Measurements from ENCODE around the gene OAF.

Gene OAF

GRCh38 chr11:120254788-120255518 is 44.1 kb downstream of the OAF start:
- Histone ChIP-seq H3K27me3 (ENCODE audit: low read depth, low read length) (peaks cover 17% of the 10 kb centered on the region), H3K27ac (ENCODE audit: low read length) (no peak overlapping the region), H3K36me3 (ENCODE audit: control insufficient read depth in 1 of 2, insufficient read depth in 2 of 2, low read length in 2 of 2) (no peaks in the 10 kb centered on the region), H3K9me3 (ENCODE audit: control insufficient read depth in 1 of 2, low read length in 2 of 2) (no peaks in the 10 kb centered on the region), H3K4me3 (ENCODE audit: low read depth in 1 of 2, low read length in 2 of 2) (no peak overlapping the region), H3K4me1 (ENCODE audit: control insufficient read depth in 1 of 2, insufficient read depth in 2 of 2, low read length in 2 of 2) (no peaks in the 10 kb centered on the region)

GRCh38 chr11:120255519-120255866 is 44.7 kb downstream of the OAF start:
- peaks cover 17% of the 10 kb centered on the region for H3K27me3 ChIP-seq (ENCODE audit: low read depth, low read length)
- no peak overlapping the region for H3K27ac ChIP-seq (ENCODE audit: low read length)
- H3K9me3 ChIP-seq (ENCODE audit: control insufficient read depth in 1 of 2, low read length in 2 of 2), result no peaks in the 10 kb centered on the region
- H3K4me1 ChIP-seq (ENCODE audit: control insufficient read depth in 1 of 2, insufficient read depth in 2 of 2, low read length in 2 of 2), result no peaks in the 10 kb centered on the region
- H3K36me3 ChIP-seq (ENCODE audit: control insufficient read depth in 1 of 2, insufficient read depth in 2 of 2, low read length in 2 of 2), result no peaks in the 10 kb centered on the region
- no peak overlapping the region for H3K4me3 ChIP-seq (ENCODE audit: low read depth in 1 of 2, low read length in 2 of 2)

GRCh38 chr11:120256178-120256577 is 45.3 kb downstream of the OAF start:
- Histone ChIP-seq H3K36me3 (ENCODE audit: control insufficient read depth in 1 of 2, insufficient read depth in 2 of 2, low read length in 2 of 2) (no peaks in the 10 kb centered on the region), H3K9me3 (ENCODE audit: control insufficient read depth in 1 of 2, low read length in 2 of 2) (no peaks in the 10 kb centered on the region), H3K27ac (ENCODE audit: low read length) (no peak overlapping the region), H3K4me3 (ENCODE audit: low read depth in 1 of 2, low read length in 2 of 2) (no peak overlapping the region), H3K27me3 (ENCODE audit: low read depth, low read length) (peaks cover 17% of the 10 kb centered on the region), H3K4me1 (ENCODE audit: control insufficient read depth in 1 of 2, insufficient read depth in 2 of 2, low read length in 2 of 2) (no peaks in the 10 kb centered on the region)

GRCh38 chr11:120256779-120257178 is 45.9 kb downstream of the OAF start:
- Histone ChIP-seq H3K9me3 (ENCODE audit: control insufficient read depth in 1 of 2, low read length in 2 of 2) (no peaks in the 10 kb centered on the region), H3K4me1 (ENCODE audit: control insufficient read depth in 1 of 2, insufficient read depth in 2 of 2, low read length in 2 of 2) (no peaks in the 10 kb centered on the region), H3K36me3 (ENCODE audit: control insufficient read depth in 1 of 2, insufficient read depth in 2 of 2, low read length in 2 of 2) (no peaks in the 10 kb centered on the region), H3K27ac (ENCODE audit: low read length) (no peak overlapping the region), H3K4me3 (ENCODE audit: low read depth in 1 of 2, low read length in 2 of 2) (no peak overlapping the region), H3K27me3 (ENCODE audit: low read depth, low read length) (peaks cover 17% of the 10 kb centered on the region)

GRCh38 chr11:120257346-120257745 is 46.5 kb downstream of the OAF start:
- H3K27me3 ChIP-seq (ENCODE audit: low read depth, low read length), result peaks cover 16% of the 10 kb centered on the region
- no peaks in the 10 kb centered on the region for H3K4me1 ChIP-seq (ENCODE audit: control insufficient read depth in 1 of 2, insufficient read depth in 2 of 2, low read length in 2 of 2)
- no peaks in the 10 kb centered on the region for H3K9me3 ChIP-seq (ENCODE audit: control insufficient read depth in 1 of 2, low read length in 2 of 2)
- no peak overlapping the region for H3K27ac ChIP-seq (ENCODE audit: low read length)
- H3K4me3 ChIP-seq (ENCODE audit: low read depth in 1 of 2, low read length in 2 of 2), result no peak overlapping the region
- H3K36me3 ChIP-seq (ENCODE audit: control insufficient read depth in 1 of 2, insufficient read depth in 2 of 2, low read length in 2 of 2), result no peaks in the 10 kb centered on the region

- Histone ChIP-seq H3K27me3 (ENCODE audit: low read depth, low read length) (peaks cover 10% of the 10 kb centered on the region), H3K9me3 (ENCODE audit: control insufficient read depth in 1 of 2, low read length in 2 of 2) (no peaks in the 10 kb centered on the region), H3K4me1 (ENCODE audit: control insufficient read depth in 1 of 2, insufficient read depth in 2 of 2, low read length in 2 of 2) (no peaks in the 10 kb centered on the region), H3K4me3 (ENCODE audit: low read depth in 1 of 2, low read length in 2 of 2) (no peak overlapping the region), H3K36me3 (ENCODE audit: control insufficient read depth in 1 of 2, insufficient read depth in 2 of 2, low read length in 2 of 2) (no peaks in the 10 kb centered on the region), H3K27ac (ENCODE audit: low read length) (no peak overlapping the region)
These were observed 47.8 kb downstream of the OAF start for GRCh38 chr11:120258661-120259060.

- Histone ChIP-seq H3K4me3 (ENCODE audit: low read depth in 1 of 2, low read length in 2 of 2) (no peak overlapping the region), H3K4me1 (ENCODE audit: control insufficient read depth in 1 of 2, insufficient read depth in 2 of 2, low read length in 2 of 2) (no peaks in the 10 kb centered on the region), H3K36me3 (ENCODE audit: control insufficient read depth in 1 of 2, insufficient read depth in 2 of 2, low read length in 2 of 2) (no peaks in the 10 kb centered on the region), H3K27ac (ENCODE audit: low read length) (no peak overlapping the region), H3K9me3 (ENCODE audit: control insufficient read depth in 1 of 2, low read length in 2 of 2) (no peaks in the 10 kb centered on the region), H3K27me3 (ENCODE audit: low read depth, low read length) (peaks cover 10% of the 10 kb centered on the region)
These were observed 48.4 kb downstream of the OAF start for GRCh38 chr11:120259241-120259640.

- Histone ChIP-seq H3K4me3 (ENCODE audit: low read depth in 1 of 2, low read length in 2 of 2) (no peak overlapping the region), H3K27ac (ENCODE audit: low read length) (no peak overlapping the region), H3K4me1 (ENCODE audit: control insufficient read depth in 1 of 2, insufficient read depth in 2 of 2, low read length in 2 of 2) (no peaks in the 10 kb centered on the region), H3K9me3 (ENCODE audit: control insufficient read depth in 1 of 2, low read length in 2 of 2) (no peaks in the 10 kb centered on the region), H3K36me3 (ENCODE audit: control insufficient read depth in 1 of 2, insufficient read depth in 2 of 2, low read length in 2 of 2) (no peaks in the 10 kb centered on the region), H3K27me3 (ENCODE audit: low read depth, low read length) (peaks cover 11% of the 10 kb centered on the region)
These were observed 49.2 kb downstream of the OAF start for GRCh38 chr11:120259988-120260565.

GRCh38 chr11:120260616-120261015 is 49.8 kb downstream of the OAF start:
- no peaks in the 10 kb centered on the region for H3K9me3 ChIP-seq (ENCODE audit: control insufficient read depth in 1 of 2, low read length in 2 of 2)
- no peaks in the 10 kb centered on the region for H3K36me3 ChIP-seq (ENCODE audit: control insufficient read depth in 1 of 2, insufficient read depth in 2 of 2, low read length in 2 of 2)
- peaks cover 15% of the 10 kb centered on the region for H3K27me3 ChIP-seq (ENCODE audit: low read depth, low read length)
- H3K27ac ChIP-seq (ENCODE audit: low read length), result no peak overlapping the region
- no peak overlapping the region for H3K4me3 ChIP-seq (ENCODE audit: low read depth in 1 of 2, low read length in 2 of 2)
- H3K4me1 ChIP-seq (ENCODE audit: control insufficient read depth in 1 of 2, insufficient read depth in 2 of 2, low read length in 2 of 2), result no peaks in the 10 kb centered on the region

GRCh38 chr11:120261321-120261720 is 50.5 kb downstream of the OAF start:
- H3K9me3 ChIP-seq (ENCODE audit: control insufficient read depth in 1 of 2, low read length in 2 of 2), result no peaks in the 10 kb centered on the region
- no peak overlapping the region for H3K4me3 ChIP-seq (ENCODE audit: low read depth in 1 of 2, low read length in 2 of 2)
- H3K27me3 ChIP-seq (ENCODE audit: low read depth, low read length), result peaks cover 15% of the 10 kb centered on the region
- H3K36me3 ChIP-seq (ENCODE audit: control insufficient read depth in 1 of 2, insufficient read depth in 2 of 2, low read length in 2 of 2), result no peaks in the 10 kb centered on the region
- H3K4me1 ChIP-seq (ENCODE audit: control insufficient read depth in 1 of 2, insufficient read depth in 2 of 2, low read length in 2 of 2), result no peaks in the 10 kb centered on the region
- no peak overlapping the region for H3K27ac ChIP-seq (ENCODE audit: low read length)

GRCh38 chr11:120261931-120262330 is 51.1 kb downstream of the OAF start:
- Histone ChIP-seq H3K4me1 (ENCODE audit: control insufficient read depth in 1 of 2, insufficient read depth in 2 of 2, low read length in 2 of 2) (no peaks in the 10 kb centered on the region), H3K27me3 (ENCODE audit: low read depth, low read length) (peaks cover 11% of the 10 kb centered on the region), H3K4me3 (ENCODE audit: low read depth in 1 of 2, low read length in 2 of 2) (no peak overlapping the region), H3K27ac (ENCODE audit: low read length) (no peak overlapping the region), H3K36me3 (ENCODE audit: control insufficient read depth in 1 of 2, insufficient read depth in 2 of 2, low read length in 2 of 2) (no peaks in the 10 kb centered on the region), H3K9me3 (ENCODE audit: control insufficient read depth in 1 of 2, low read length in 2 of 2) (no peaks in the 10 kb centered on the region)

GRCh38 chr11:120267319-120267718 is 56.5 kb downstream of the OAF start:
- Histone ChIP-seq H3K4me3 (ENCODE audit: low read depth in 1 of 2, low read length in 2 of 2) (no peak overlapping the region), H3K27me3 (ENCODE audit: low read depth, low read length) (peaks cover 5% of the 10 kb centered on the region), H3K27ac (ENCODE audit: low read length) (no peak overlapping the region), H3K9me3 (ENCODE audit: control insufficient read depth in 1 of 2, low read length in 2 of 2) (no peaks in the 10 kb centered on the region), H3K4me1 (ENCODE audit: control insufficient read depth in 1 of 2, insufficient read depth in 2 of 2, low read length in 2 of 2) (no peaks in the 10 kb centered on the region), H3K36me3 (ENCODE audit: control insufficient read depth in 1 of 2, insufficient read depth in 2 of 2, low read length in 2 of 2) (no peaks in the 10 kb centered on the region)
